NK-92 (cell line): ENCODE measurements around the gene ENPP1.

Source experiments
- DNase-seq: peaks from one replicate; lab custom pipeline; 2025; ENCODE audit not compliant: unreplicated experiment; lab: John Stamatoyannopoulos, UW

The ENPP1 gene

DNA sequence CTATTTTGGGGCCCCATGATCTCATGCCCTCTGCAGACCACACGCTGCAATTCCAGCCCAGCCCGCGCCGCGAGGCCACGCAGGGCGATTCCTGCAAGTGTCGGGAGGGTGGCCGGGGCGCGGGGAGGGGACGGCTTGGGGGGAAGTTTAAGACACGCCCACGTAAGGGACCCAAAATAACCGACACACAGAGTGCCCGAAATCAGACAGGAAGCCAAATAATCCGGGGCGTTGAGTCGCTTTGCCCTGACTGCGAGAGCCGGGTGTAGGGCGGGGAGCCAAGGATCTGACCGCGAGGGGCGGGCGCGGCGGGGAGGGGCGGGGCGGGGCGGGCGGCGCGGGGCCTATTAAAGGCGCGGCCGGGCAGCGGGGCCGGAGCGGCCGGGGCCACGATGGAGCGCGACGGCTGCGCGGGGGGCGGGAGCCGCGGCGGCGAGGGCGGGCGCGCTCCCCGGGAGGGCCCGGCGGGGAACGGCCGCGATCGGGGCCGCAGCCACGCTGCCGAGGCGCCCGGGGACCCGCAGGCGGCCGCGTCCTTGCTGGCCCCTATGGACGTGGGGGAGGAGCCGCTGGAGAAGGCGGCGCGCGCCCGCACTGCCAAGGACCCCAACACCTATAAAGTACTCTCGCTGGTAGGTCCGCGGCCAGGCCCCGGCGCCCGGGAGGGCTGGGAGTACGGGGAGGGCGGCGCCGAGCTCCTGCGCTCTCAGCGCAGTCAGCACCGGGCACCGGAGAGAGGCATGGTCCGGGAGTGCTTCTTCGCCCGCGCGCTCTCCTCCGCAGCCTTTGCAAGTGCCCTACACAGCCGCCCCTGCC lies at the start of gene ENPP1:
TSS of gene ENPP1 (plus strand) at position 377 of the 816 bp plus-strand sequence. CDS start at position 393, 16 bp downstream.
- DNase-seq, result no peak

DNA sequence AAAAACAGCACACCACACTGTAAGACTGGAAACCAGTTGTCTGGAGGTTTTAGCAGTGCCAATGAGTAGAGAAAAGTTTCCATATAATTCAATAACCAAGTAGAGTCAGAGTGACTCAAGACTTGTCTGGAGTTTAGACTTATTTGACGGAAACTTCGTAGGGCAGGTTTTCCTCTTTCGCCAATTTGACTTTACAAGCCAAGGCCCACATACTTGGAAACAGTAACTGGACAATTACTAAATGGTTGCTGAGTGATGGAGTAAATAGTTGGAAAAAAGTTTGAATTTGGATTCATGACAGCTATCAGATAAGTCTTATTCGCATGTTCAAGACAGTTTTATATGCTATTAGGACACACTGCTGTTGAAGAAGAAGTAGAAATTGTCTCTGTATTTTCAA lies 48.9 kb upstream of the ENPP1 start:
- DNase-seq, result no peak

DNA sequence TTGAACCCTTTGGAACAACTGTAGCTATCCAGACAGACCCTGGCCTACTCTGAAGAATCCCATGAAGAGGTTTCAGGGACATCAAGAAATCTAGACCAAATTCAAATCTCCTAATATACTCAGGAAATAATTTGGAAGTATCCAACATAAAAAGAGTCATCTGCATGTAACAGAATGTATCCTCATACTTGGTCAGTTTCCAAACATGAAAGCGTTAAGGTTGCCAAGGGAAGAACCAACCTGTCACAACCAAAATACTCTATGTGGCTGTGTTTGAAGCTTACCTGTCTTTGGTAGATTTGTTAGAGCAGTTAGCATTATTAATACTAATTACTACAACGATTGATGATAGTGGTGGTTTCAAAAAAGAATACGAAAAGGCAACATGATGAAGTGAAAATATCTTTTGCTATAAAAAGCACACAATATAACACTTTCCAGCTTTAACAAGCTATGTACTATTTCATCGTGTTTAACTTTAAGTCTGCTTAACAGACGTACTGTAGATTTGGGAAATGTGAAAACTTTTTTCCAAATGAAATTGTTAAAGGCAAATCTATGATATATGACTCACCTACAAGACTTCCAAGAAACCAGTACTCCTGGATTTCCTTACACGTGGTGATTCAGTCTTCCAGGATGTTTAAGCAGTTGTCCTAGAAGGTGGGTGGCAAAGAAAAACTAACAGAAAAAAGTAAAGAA lies 46.6 kb upstream of the ENPP1 start:
- no peak for DNase-seq

DNA sequence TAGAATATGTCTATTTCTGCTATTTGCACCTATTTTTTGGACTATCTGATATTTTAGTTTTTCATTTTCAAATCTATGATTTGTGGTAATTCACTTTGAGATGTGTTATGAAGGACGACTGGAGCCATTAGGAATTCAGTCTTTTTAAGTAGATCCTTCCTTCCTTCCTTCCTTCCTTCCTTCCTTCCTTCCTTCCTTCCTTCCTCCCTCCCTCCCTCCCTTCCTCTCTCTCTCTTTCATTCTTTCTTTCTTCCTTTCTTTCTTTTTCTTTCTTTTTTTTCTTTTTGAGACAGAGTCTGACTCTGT lies 46.1 kb upstream of the ENPP1 start:
- DNase-seq, result no peak

DNA sequence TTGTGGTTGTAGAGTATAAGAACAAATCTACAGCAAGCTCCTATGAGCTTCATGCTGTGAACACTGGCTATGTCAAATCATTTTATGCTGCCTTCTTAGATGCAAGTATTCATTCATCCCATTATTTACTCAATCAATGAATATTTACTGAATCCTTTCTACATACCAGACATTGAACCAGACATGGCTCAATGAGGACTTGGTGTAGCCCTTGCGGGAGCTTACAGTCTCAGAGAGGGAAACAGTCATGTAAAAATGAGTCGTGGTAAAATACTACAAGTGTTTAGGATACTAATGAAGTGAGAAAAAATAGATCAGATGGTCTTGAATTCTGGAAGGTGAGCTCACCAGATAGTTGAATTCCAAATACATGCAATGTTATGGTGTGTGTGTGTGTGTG lies 44.8 kb upstream of the ENPP1 start:
- DNase-seq, result no peak

DNA sequence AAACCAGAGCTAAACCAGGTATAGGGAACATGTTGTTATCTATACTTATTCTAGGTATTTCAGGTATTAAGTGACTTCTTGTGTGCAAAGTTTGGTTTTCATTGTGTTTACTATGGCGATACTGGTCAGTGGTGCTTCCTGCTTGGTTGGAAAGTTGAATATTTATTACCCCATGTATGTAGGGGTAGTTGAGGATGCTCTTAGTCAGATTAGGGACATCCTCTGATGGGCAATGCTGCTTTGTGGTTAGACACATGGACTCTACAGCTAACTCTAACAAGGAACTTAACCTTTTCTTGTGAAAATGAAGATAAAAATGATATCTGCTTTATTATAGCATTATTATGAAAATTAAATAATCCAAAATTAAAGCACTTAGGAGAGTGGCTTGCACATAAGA lies 44.1 kb upstream of the ENPP1 start:
- no peak for DNase-seq

DNA sequence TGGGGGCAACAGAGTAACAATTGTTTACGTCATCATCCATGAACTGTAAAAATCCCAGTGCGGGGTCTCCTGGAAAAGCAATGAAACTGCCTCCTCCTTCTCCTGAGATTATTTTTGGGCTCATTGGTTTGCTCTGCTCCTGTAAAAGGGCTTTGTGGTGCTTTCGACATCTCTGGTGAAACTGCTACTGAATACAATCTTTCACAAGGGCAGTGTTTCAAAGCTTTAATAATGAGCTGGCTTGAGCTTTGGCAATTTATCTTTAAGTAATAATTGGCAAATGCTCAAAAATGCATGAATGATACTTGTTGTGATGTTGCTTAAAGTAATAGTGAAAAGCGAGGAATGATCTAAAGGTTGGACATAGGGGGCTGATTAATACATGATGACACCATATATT lies 43.5 kb upstream of the ENPP1 start:
- no peak for DNase-seq

DNA sequence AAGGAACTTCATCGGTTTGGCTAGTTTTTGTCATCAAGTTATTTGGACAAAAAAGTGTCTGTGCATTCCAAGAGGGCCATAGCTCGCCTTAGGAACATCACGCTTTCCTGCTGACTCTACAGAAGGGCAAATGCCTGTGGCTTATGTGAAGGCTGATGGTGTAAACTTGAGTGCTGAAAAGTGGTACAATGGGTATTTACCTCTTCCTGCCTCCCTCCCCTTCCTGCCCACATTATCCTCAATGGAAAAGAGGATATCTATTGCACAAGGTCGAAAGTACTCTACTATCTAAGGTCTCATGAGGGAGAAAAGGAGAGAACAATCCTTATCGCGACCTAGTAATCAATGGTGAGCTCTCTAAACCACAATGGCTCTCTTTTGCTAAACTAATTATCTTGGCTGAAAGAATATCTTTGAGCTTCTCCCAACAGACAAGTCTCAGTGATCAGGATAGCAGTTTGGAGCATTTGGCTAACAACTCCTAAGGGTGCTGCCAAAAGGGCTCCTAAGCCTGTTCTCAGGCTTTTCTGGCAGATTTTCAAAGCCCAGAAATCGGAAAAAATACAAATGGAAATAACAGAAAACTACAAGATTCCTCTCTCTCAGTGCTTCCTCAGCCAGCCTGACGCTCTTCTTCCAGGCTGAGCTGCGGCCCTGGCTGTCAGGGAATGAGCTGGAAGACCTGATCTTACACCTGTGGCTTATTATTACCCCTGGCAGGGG lies 42.6 kb upstream of the ENPP1 start:
- DNase-seq, result no peak

DNA sequence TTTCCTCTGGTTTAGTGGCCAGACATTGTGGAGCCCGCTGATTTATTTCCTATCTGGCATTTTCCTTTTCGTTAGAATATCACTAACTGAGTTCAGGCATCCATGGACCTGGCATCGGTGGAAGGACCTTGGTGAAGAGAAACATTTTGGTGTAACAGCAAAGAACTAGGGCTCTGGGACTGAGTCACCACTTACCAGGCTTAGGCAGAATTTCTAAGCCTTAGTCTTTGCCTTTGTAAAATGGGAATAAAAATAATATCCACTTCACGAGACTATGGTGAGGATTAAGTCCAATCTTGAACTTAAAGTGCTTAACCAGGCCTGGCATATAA lies 42.0 kb upstream of the ENPP1 start:
- DNase-seq, result no peak

DNA sequence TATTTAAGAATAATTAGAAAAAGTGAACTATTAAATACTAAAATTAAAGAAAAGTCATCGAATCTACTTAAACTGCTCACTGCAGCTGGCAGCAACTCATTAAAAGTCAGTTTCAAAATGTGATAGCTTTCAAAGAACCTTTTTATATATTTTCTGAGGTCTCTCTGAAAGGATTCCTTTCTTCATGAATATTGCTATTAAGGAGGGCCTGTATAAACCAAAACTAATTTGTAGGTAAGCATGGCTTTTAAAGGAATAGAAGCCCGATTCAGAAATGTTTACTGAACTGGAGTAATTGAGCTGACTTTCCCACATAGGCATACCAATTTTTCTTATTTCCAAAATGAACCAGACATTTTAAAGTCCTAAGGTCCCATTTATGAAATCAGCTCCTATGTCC lies 41.2 kb upstream of the ENPP1 start:
- no peak for DNase-seq

DNA sequence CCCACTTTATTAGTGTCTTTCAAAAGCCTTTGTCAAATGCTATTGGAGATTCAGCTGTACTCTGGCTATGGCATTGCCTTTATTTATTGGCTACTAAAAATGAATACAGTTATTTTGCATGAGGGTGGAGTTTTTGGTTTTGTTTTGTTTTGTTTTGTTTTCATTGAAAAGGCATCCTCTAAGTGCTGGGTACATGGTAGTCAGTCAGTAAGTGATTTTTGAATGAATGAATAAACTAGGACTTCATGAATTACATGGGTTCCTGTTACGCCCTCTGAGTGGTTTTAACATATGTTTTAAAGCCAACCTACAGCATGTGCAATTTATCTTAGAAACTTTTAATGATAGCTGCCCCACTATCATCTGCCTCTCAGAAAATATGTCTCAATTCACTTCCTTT lies 38.9 kb upstream of the ENPP1 start:
- no peak for DNase-seq

DNA sequence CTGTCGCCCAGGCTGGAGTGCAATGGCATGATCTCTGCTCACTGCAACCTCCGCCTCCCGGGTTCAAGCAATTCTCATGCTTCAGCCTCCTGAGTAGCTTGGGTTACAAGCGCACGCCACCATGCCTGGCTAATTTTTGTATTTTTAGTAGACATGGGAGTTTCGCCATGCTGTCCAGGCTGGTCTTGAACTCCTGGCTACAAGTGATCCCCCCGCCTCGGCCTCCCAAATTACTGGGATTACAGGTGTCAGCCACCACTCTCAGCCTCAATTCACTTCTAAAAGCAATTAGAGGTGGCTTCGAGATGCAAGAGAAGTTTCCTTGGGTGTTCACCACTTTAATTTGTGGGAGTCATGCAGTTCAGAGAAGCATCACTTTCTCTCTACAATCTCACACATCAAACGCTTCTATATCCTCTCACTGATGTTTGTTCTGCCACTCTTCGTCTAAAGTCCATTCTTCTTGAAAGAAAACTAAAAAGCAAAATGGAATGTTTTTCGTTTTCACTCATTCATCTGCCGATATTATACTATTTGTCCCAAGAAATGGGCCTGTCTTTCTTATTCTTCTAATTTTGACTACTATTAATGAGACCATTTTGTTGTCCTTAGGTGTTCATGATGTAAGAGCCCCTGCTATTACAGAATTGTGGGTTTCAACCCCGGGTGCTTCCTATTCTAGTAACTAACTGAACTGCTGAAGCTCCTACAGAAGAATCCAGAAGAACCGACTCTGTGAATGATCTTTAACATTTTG lies 38.3 kb upstream of the ENPP1 start:
- DNase-seq, result no peak

DNA sequence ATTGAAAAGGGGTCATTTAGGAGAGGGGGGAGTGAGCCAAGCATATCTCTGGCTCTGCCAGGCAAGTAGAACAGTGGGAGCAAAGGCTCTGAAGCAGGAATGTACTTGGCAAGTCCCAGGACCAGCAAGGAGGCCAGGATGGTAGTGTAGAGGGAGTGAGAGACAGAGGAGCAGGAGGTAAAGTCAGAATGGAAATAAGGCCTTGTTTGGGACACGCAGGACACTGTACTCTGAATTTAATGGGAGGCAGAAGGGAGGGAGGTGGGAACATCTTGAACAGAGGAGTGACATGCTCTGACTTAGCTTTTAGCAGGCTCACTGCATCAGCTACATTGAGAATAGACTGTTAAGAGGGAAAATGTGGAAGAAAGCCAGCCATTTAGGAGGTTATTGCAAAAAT lies 37.0 kb upstream of the ENPP1 start:
- no peak for DNase-seq

DNA sequence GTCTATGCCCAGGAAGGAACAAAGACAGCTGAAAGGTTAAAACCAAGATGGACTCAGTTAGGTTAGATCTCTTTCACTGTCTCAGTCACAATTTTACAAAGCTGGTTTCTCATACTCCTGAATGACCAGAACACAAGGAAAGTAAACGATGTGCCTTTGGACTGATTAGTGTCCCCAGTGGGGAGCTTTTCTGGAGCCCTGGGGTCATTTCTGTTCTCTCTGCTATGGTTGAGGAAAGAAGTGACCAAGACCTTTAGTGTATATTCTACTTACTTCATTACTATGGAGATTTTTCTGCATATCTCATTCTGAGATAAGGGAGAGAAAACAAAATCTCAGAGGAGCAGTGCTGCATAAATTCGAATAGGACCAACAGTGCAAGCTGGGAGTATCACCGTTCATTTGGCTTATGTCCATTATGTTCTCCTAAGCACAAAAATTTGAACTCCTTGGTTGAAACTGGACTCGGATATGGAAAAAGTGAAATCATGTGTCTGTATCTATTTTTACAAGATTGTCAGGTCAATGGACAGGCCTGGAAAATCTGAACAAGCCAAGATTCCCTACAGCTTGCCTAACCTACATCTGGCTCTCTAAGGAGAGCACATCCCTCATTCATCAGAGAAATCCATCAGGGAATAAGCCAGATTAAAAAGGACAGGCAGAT lies 34.4 kb upstream of the ENPP1 start:
- DNase-seq, result no peak

DNA sequence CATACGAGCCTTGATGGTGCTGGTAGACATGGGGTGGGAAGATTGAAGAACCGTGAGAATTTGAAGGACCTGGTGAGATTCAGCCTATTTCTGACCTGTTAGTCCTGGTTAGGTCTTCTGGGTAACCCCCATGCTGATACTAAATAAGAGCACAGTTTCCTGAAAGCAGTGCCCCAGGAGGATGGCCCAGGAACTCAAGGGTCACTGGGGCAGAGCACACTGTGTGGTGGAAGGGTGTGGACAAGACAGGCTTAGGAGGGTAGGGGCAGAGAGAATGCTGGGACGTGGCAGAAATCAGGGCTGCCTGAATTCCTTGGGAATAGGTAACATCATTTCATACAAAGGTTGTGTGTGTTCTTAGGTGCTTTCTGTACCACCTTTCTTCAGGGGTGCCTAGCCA lies 31.9 kb upstream of the ENPP1 start:
- DNase-seq, result no peak

DNA sequence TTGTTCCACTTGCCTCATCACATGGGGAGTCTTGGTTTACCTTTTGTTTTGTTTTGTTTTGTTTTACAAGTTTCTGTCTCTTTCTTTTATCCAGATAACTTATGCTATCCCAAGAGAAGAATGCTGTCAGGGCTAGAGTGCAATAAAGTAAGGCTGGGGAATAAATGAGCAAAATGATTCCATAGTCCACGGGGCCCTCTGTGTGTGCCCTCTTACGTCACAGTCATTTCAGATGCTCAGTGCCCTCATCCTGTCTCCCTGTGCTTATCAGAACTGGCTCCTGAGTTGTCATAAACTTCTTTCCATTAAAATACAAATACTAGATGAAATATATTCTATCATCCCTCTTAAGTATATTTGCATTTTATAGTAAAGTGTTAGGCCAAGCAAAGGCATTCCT lies 30.8 kb upstream of the ENPP1 start:
- no peak for DNase-seq

DNA sequence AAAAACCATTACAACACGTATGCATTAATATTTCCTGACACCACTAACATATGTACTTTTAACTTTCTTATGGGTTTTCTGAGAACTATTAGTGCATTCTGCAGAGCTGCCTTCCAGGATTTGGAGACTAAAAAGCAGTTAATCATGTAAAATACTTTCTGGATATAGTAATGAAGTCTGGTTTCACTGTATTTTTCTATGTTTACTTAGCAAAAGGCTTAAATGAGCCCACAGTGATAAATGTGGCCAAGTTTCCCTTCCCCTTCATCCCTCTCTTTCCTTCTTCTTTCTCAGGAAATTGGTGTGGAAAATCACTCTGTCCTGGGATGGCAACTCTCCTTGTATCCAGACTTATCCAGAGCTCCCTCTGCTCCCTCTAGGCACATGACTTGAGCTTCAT lies 29.7 kb upstream of the ENPP1 start:
- DNase-seq, result no peak

DNA sequence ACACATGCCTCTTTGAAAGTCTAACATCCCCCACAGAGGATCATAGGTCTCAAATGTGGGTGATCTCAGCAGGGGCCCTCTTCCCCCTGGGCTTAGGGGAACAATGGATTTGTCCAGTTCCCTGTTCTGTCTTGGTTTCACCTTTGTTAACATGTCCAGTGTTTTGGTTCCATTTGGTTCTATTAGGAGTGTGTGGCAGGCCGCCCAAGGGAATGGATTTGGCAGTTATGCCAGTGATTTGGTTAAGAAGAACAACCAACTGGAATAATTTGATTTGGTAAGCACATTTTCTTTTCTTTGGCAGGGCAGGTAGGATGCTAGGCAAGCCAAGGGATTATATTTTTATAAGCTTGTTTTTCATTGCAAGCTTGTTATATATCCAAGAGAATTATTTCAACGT lies 28.5 kb upstream of the ENPP1 start:
- DNase-seq, result no peak

DNA sequence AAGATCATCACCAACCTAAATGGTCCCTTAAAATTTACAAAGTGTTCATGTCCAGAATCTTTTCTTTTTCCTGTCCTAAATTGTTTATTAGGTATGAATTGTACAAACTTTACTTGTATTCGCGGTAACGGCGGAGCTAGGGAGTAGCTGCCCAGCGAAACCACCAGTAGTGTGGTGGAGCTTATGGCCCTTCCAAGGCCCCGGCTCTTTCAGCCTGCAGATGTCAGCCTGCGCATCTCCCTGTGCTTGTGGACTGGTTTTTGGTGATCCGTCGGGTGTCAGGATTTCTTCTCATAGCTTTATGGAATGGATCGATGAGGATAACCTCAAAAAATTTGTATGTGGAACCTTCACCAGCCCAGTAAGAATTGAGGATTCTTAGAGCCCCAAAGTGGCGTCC lies 27.2 kb upstream of the ENPP1 start:
- no peak for DNase-seq

DNA sequence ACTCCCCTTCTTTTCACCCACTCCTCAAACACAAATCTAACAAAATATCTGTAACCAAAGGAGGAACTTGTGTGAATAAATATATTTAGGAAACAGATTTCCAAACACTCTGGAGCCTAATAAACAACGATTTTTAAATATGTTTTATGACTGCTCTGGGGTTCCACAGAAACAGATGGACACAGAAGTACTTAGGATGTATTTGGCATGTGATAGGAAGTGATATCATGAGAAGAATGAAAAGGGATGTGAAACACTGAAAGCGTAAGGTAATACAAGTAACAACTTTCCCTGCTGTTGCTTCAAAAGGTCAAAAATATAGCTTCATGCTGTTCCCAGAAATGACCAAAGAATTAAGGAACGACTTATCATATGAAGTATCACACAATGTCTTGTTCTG lies 26.1 kb upstream of the ENPP1 start:
- no peak for DNase-seq

DNA sequence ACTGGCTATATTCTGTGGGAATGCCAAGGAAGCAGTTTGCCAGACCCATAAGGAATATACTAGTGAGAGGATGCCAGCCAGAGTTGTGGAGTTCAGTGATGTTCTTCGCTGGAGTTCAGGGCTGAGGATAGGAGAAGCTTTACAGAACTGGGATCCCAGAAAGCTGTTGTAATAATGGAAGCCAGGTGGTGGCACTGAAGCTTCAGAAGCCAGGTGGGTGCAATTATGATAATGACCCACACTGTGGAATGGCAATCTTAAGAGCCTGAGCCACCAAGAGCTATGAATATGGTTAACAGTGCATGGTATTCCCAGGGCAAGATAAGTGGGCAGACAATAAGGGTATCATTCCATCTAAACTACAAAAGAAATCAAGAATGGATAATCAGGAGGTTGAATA lies 25.1 kb upstream of the ENPP1 start:
- no peak for DNase-seq
